HepG2 (cell line): ENCODE data around the gene OXLD1. TPM values are rescaled to one million over a fixed set of nuclear protein-coding genes. Genes with fewer than 3 reads are reported as not detected.

Experiments
- ARID3A ChIP-seq: IDR thresholded peaks from 2 replicates; pipeline ENCODE4 v1.6.1; 2012; ENCODE audit warnings: low read depth, low read length, improper control_type of control experiment
- ASH2L ChIP-seq: fragments of 300-600, 200-600 bp; sonication (generic); IDR thresholded peaks from 2 replicates; pipeline ENCODE4 v1.7.0; 2017; ENCODE audit warnings: low read depth, mild to moderate bottlenecking, moderate library complexity, mixed read lengths, low read length; ENCODE audit not compliant: insufficient read length
- BATF2 ChIP-seq: sonication (generic); formaldehyde crosslinking; IDR thresholded peaks from 2 replicates; pipeline ENCODE4 v1.8.0; 2022; ENCODE audit warnings: mild to moderate bottlenecking, missing genetic modification reagents, moderate library complexity
- ETV5 ChIP-seq: IDR thresholded peaks from 2 replicates; pipeline ENCODE4 v1.6.1; 2018; ENCODE audit warnings: missing biosample characterization, missing genetic modification reagents, inconsistent platforms, borderline replicate concordance
- MATR3 ChIP-seq: sonication (generic); formaldehyde crosslinking; IDR thresholded peaks from 2 replicates; pipeline ENCODE4 v1.4.0; 2020; ENCODE audit warnings: missing genetic modification reagents
- MEIS1 ChIP-seq: sonication (generic); formaldehyde crosslinking; IDR thresholded peaks from 2 replicates; pipeline ENCODE4 v1.9.0; 2021; ENCODE audit warnings: mild to moderate bottlenecking, missing genetic modification reagents, moderate library complexity, borderline replicate concordance
- MTA3 ChIP-seq: sonication (generic); formaldehyde crosslinking; IDR thresholded peaks from 2 replicates; pipeline ENCODE4 v1.4.0; 2020; ENCODE audit warnings: missing genetic modification reagents
- MTERF4 ChIP-seq: sonication (generic); formaldehyde crosslinking; IDR thresholded peaks from 2 replicates; pipeline ENCODE4 v1.8.0; 2023; ENCODE audit warnings: mild to moderate bottlenecking, missing genetic modification reagents
- MYPOP ChIP-seq: sonication (generic); formaldehyde crosslinking; IDR thresholded peaks from 2 replicates; pipeline ENCODE4 v1.8.1; 2023; ENCODE audit warnings: mild to moderate bottlenecking, moderate library complexity, missing genetic modification reagents
- NBN ChIP-seq: fragments of 450-650 bp; conservative IDR thresholded peaks from 2 replicates; pipeline ENCODE4 v1.6.1; 2017
- POLR2AphosphoS5 ChIP-seq: IDR thresholded peaks from 2 replicates; pipeline ENCODE4 v1.6.1; 2012; ENCODE audit warnings: low read depth, low read length
- REL ChIP-seq: sonication (generic); formaldehyde crosslinking; conservative IDR thresholded peaks from 2 replicates; pipeline ENCODE4 v1.8.0; 2022; ENCODE audit warnings: mild to moderate bottlenecking, missing genetic modification reagents, moderate library complexity
- RXRA ChIP-seq: sonication (generic); formaldehyde crosslinking; IDR thresholded peaks from 2 replicates; pipeline ENCODE4 v1.5.1; 2020; ENCODE audit warnings: missing genetic modification reagents
- ZBTB49 ChIP-seq: sonication (generic); formaldehyde crosslinking; IDR thresholded peaks from 2 replicates; pipeline ENCODE4 v1.4.0; 2020; ENCODE audit warnings: missing genetic modification reagents, borderline replicate concordance
- ZC3H13 ChIP-seq: sonication (generic); formaldehyde crosslinking; IDR thresholded peaks from 2 replicates; pipeline ENCODE4 v1.8.1; 2023; ENCODE audit warnings: mild to moderate bottlenecking, missing genetic modification reagents, moderate library complexity
- ZFP62 ChIP-seq: sonication (generic); formaldehyde crosslinking; IDR thresholded peaks from 2 replicates; pipeline ENCODE4 v1.4.0; 2020; ENCODE audit warnings: missing genetic modification reagents
- ZNF124 ChIP-seq: sonication (generic); formaldehyde crosslinking; IDR thresholded peaks from 2 replicates; pipeline ENCODE4 v1.4.0; 2020; ENCODE audit warnings: missing genetic modification reagents
- ZNF367 ChIP-seq: sonication (generic); formaldehyde crosslinking; IDR thresholded peaks from 2 replicates; pipeline ENCODE4 v1.4.0; 2020; ENCODE audit warnings: missing genetic modification reagents, borderline replicate concordance
- ZNF639 ChIP-seq: conservative IDR thresholded peaks from 2 replicates; pipeline ENCODE4 v1.6.1; 2018; ENCODE audit warnings: missing genetic modification reagents
- ZNF710 ChIP-seq: sonication (generic); formaldehyde crosslinking; IDR thresholded peaks from 2 replicates; pipeline ENCODE4 v1.5.0; 2020; ENCODE audit warnings: mild to moderate bottlenecking, missing genetic modification reagents, borderline replicate concordance
- ZNF775 ChIP-seq: sonication (generic); formaldehyde crosslinking; IDR thresholded peaks from 2 replicates; pipeline ENCODE4 v1.4.0; 2020; ENCODE audit warnings: missing genetic modification reagents, mild to moderate bottlenecking, moderate library complexity, borderline replicate concordance
- polyA plus RNA-seq, 8 experiments: library from polyadenylated mRNA; depleted of rRNA in 3 of 8; stranded (reverse) in 7 of 8; unstranded in 1 of 8; fragments of >200 nt; fragmentation: Illumina TruSeq in 4 of 8; extraction: Trizol in 4 of 8; gene quantifications; 2 replicates each; pipeline versions ENCODE4 v1.2.1 to v1.2.3, GENCODE V29; 2011 to 2016; ENCODE audit warnings: low read depth in 4 of 8, missing spikeins in 1 of 8, mixed read lengths in 1 of 8; ENCODE audit not compliant: insufficient read depth in 1 of 8
- total RNA-seq, 5 experiments: library from RNA; depleted of rRNA; stranded (reverse); fragments of >200 nt; fragmentation: Illumina TruSeq; extraction: Trizol; gene quantifications; 2 replicates each; pipeline ENCODE4 v1.2.3, GENCODE V29; 2016; ENCODE audit warnings: low read depth in 1 of 5

OXLD1 gene
- total and polyA plus RNA-seq, 2 of the 13 experiments (the other 11 are each of a cell fraction or from before 2014, with no cell fraction given): 27.1 to 37.5 TPM

GRCh38 chr17:81659038-81659437, 7.4 kb downstream of the OXLD1 start (continued):
- no peak for TF ChIP-seq ZNF639 (CRISPR knock-in tag)
- TF ChIP-seq MEIS1 (CRISPR knock-in tag): 0 out of 2 replicates have a peak, but pooled peaks have one; percentile 33
- no peak for TF ChIP-seq ZBTB49 (CRISPR knock-in tag)
- TF ChIP-seq ZFP62 (CRISPR knock-in tag): no peak
- no peak for TF ChIP-seq RXRA (CRISPR knock-in tag)
- peak; percentile 52 for TF ChIP-seq ASH2L
- no peak for TF ChIP-seq MTA3 (CRISPR knock-in tag)
- TF ChIP-seq ZNF775 (CRISPR knock-in tag): no peak
- TF ChIP-seq ZNF367: no peak
- TF ChIP-seq MYPOP (CRISPR knock-in tag): no peak
- TF ChIP-seq ETV5: no peak
- no peak for TF ChIP-seq ZNF710 (CRISPR knock-in tag)
- no peak for TF ChIP-seq MTERF4 (CRISPR knock-in tag)
- peak; percentile 84 for TF ChIP-seq ARID3A
- TF ChIP-seq MATR3 (CRISPR knock-in tag): no peak
- TF ChIP-seq BATF2 (CRISPR knock-in tag): no peak
- no peak for TF ChIP-seq POLR2AphosphoS5
- TF ChIP-seq NBN: no peak
- no peak for TF ChIP-seq ZNF124 (CRISPR knock-in tag)
- TF ChIP-seq REL (CRISPR knock-in tag): no peak
- no peak for TF ChIP-seq ZC3H13
